ENCODE measurements around the gene DENND11. TPM values are rescaled to one million over a fixed set of nuclear protein-coding genes. Genes with fewer than 3 reads are reported as not detected.

The DENND11 gene
- total and polyA plus RNA-seq, 9 of the 15 experiments (the other 6 are each of a cell fraction or from before 2014, with no cell fraction given) = 0.07 to 1.1 (median 0.36) TPM

GRCh38 chr7:141693082-141693481 is 8.9 kb downstream of the DENND11 start:
- in situ Hi-C loops (cut with MboI) = no loop called here
- CTCF ChIA-PET (ENCODE audit: low intra/inter-chr PET ratio) = no interaction called here
- H3K4me2 ChIP-seq (ENCODE audit: insufficient read depth, low read length) = no peak overlapping the region

GRCh38 chr7:141691961-141692360 is 10.0 kb downstream of the DENND11 start:
- no TSS peak for BruUV-seq (replicated peaks)
- Histone ChIP-seq H3K9ac (ENCODE audit: insufficient read depth in 1 of 2, low read depth in 2 of 2, low read length in 2 of 2) (no peak overlapping the region), H3K27me3 (ENCODE audit: control insufficient read depth in 2 of 2, insufficient read depth in 2 of 2, low read length in 2 of 2) (peaks cover 24 to 31% of the 10 kb centered on the region in 2 experiments; a peak in 4 of 5 replicates), H3K4me3 (no peak overlapping the region), H2AFZ (ENCODE audit: low read depth, low read length) (no peak overlapping the region), H3K36me3 (ENCODE audit: control insufficient read depth, insufficient read depth, low read length) (no peaks in the 10 kb centered on the region), H3K9me1 (ENCODE audit: control insufficient read depth, insufficient read depth, low read length) (no peaks in the 10 kb centered on the region), H4K20me1 (replicated peaks; ENCODE audit: control insufficient read depth, insufficient read depth, low read length) (no peaks in the 10 kb centered on the region; the same call in 1 of the 2 replicates), H3K4me1 (replicated peaks in 1 of 2; ENCODE audit: control insufficient read depth in 2 of 2, insufficient read depth in 2 of 2, low read length in 2 of 2) (no peaks in the 10 kb centered on the region), H3K4me2 (ENCODE audit: insufficient read depth, low read length) (no peak overlapping the region), H3K79me2 (ENCODE audit: control insufficient read depth, insufficient read depth, low read length) (no peaks in the 10 kb centered on the region), H3K27ac (ENCODE audit: extremely low read depth, low read depth, low read length) (no peak overlapping the region), H3K9me3 (replicated peaks; ENCODE audit: control insufficient read depth, insufficient read depth, low read depth, low read length) (no peaks in the 10 kb centered on the region)
- FAIRE-seq = no peak
- in situ Hi-C loops (cut with MboI) (no loop called here), intact Hi-C loops (cut with micrococcal nuclease) (no loop called here)
- ChIA-PET POLR2A (no interaction called here), CTCF (ENCODE audit: low intra/inter-chr PET ratio) (no interaction called here)
- DNase-seq (ENCODE audit: extremely low read depth in 1 of 4, low spot score in 3 of 4) = no peak
- ATAC-seq = no peak
- WGBS (ENCODE audit: insufficient coverage, low coverage, missing lambda C conversion rate) = 5% methylated on average over 4 of the region's 4 CpGs
- TF ChIP-seq ZBTB40 (IDR thresholded peaks at IDR 0.05) = no peak
- no peak for TF ChIP-seq ZBTB40 (CRISPR knock-in tag; IDR thresholded peaks at IDR 0.05)

More at GRCh38 chr7:141693082-141693481, 8.9 kb downstream of the DENND11 start:
- Histone ChIP-seq H3K9me1 (ENCODE audit: control insufficient read depth, insufficient read depth, low read length) (no peaks in the 10 kb centered on the region), H4K20me1 (replicated peaks; ENCODE audit: control insufficient read depth, insufficient read depth, low read length) (no peaks in the 10 kb centered on the region; the same call in 1 of the 2 replicates), H3K27ac (ENCODE audit: extremely low read depth, low read depth, low read length) (no peak overlapping the region), H2AFZ (ENCODE audit: low read depth, low read length) (no peak overlapping the region), H3K9ac (ENCODE audit: insufficient read depth in 1 of 2, low read depth in 2 of 2, low read length in 2 of 2) (no peak overlapping the region), H3K4me3 (no peak overlapping the region), H3K4me1 (replicated peaks in 1 of 2; ENCODE audit: control insufficient read depth in 2 of 2, insufficient read depth in 2 of 2, low read length in 2 of 2) (no peaks in the 10 kb centered on the region), H3K79me2 (ENCODE audit: control insufficient read depth, insufficient read depth, low read length) (no peaks in the 10 kb centered on the region), H3K36me3 (ENCODE audit: control insufficient read depth, insufficient read depth, low read length) (no peaks in the 10 kb centered on the region), H3K27me3 (ENCODE audit: control insufficient read depth in 2 of 2, insufficient read depth in 2 of 2, low read length in 2 of 2) (peaks cover 24 to 28% of the 10 kb centered on the region in 2 experiments; a peak in 4 of 5 replicates), H3K9me3 (replicated peaks; ENCODE audit: control insufficient read depth, insufficient read depth, low read depth, low read length) (no peaks in the 10 kb centered on the region)
- intact Hi-C loops (cut with micrococcal nuclease) = no loop called here
- DNase-seq (ENCODE audit: extremely low read depth in 1 of 4, low spot score in 3 of 4) = no peak
- no peak for TF ChIP-seq ZNF23 (CRISPR knock-in tag; IDR thresholded peaks at IDR 0.05)
- no peak for TF ChIP-seq HDAC6 (IDR thresholded peaks at IDR 0.05; ENCODE audit: low read depth, low read length)
- TF ChIP-seq ZKSCAN8 (CRISPR knock-in tag; IDR thresholded peaks at IDR 0.05) = no peak
- no peak for TF ChIP-seq CEBPG (CRISPR knock-in tag; IDR thresholded peaks at IDR 0.05)
- peak in 1 of 2 experiments; percentile 48; a peak in 2 of 4 replicates for TF ChIP-seq CEBPG (tag; conservative IDR thresholded peaks at IDR 0.05 in 1 of 2, IDR thresholded peaks at IDR 0.05 in 1 of 2)
- no peak for TF ChIP-seq MIER1 (IDR thresholded peaks at IDR 0.05; ENCODE audit: low read depth)
- TF ChIP-seq NFIC (IDR thresholded peaks at IDR 0.05) = no peak
- peak; percentile 27; the same call in 1 of the 2 replicates for TF ChIP-seq CEBPB (tag; IDR thresholded peaks at IDR 0.05)
- no peak for TF ChIP-seq RUNX1 (IDR thresholded peaks at IDR 0.05; ENCODE audit: low read depth)
- no peak for TF ChIP-seq POLR2G (IDR thresholded peaks at IDR 0.05; ENCODE audit: low read depth, low read length)
- no peak for TF ChIP-seq ZNF551 (CRISPR knock-in tag; IDR thresholded peaks at IDR 0.05)
- TF ChIP-seq ZNF143 (CRISPR knock-in tag; IDR thresholded peaks at IDR 0.05) = no peak
- no peak for TF ChIP-seq YBX1 (IDR thresholded peaks at IDR 0.05)
- TF ChIP-seq ZBED1 (IDR thresholded peaks at IDR 0.05) = no peak
- no peak for TF ChIP-seq CHD4 (IDR thresholded peaks at IDR 0.05; ENCODE audit: insufficient read depth, insufficient replicate concordance, low read depth, low read length, poor library complexity, severe bottlenecking)
- FAIRE-seq = no peak
- no peak for ATAC-seq
- POLR2A ChIA-PET = interaction anchor here (1.0 kb wide), 2 partner anchors 10 to 32 kb away, joined by 3 read pairs; no protein-coding TSS in a partner anchor
- no TSS peak for BruUV-seq (replicated peaks)
- 0% methylated on average over 3 of the region's 3 CpGs for WGBS (ENCODE audit: insufficient coverage, low coverage, missing lambda C conversion rate)
